Testis (tissue), 3 donors: ENCODE results near the gene SPATA2L. TPM values are rescaled to one million over a fixed set of nuclear protein-coding genes. Genes with fewer than 3 reads are reported as not detected.

Source experiments
- DNase-seq: peaks from one replicate; pipeline ENCODE4 v3.0.0-alpha.2; 2019
- H3K27ac ChIP-seq, 2 donors: fragments of 200-600 bp; sonication (generic); one replicate each; pipeline ENCODE4 v1.5.1; 2019
- H3K27me3 ChIP-seq: fragments of 200-600 bp; sonication (generic); one replicate; pipeline ENCODE4 v1.5.1; 2019
- H3K36me3 ChIP-seq: fragments of 200-600 bp; sonication (generic); one replicate; pipeline ENCODE4 v1.5.1; 2017; ENCODE audit warnings: low read depth; ENCODE audit errors: missing control alignments
- H3K4me1 ChIP-seq: fragments of 200-600 bp; sonication (generic); one replicate; pipeline ENCODE4 v1.5.1; 2019
- H3K4me3 ChIP-seq, 2 donors: fragments of 200-600 bp; sonication (generic); one replicate each; pipeline ENCODE4 v1.5.1; 2017 to 2019
- H3K9me3 ChIP-seq: fragments of 200-600 bp; sonication (generic); one replicate; pipeline ENCODE4 v1.5.1; 2017
- CTCF ChIP-seq, 3 experiments: fragments of 450-650 bp in 2 of 3; fragments of 200-600 bp in 1 of 3; sonication (generic) in 1 of 3; IDR thresholded peaks; one replicate each; pipeline ENCODE4 v1.5.1; 2016 to 2019; ENCODE audit warnings: antibody characterized with exemption in 3 of 3, mild to moderate bottlenecking in 2 of 3, moderate library complexity in 1 of 3
- POLR2A ChIP-seq: fragments of 450-650 bp; IDR thresholded peaks from one replicate; pipeline ENCODE4 v1.6.1; 2017; ENCODE audit warnings: antibody characterized with exemption, mild to moderate bottlenecking, moderate library complexity
- WGBS, 2 donors: methylation state at CpG; one replicate each; pipeline ENCODE4 v1.1.5; 2018; 5-methylcytosine and 5-hydroxymethylcytosine counted together
- intact Hi-C: fragments of 100-400 bp; cut with DNase I; formaldehyde crosslinking; loops from one replicate; pipeline ENCODE4 v1.15.1; 2023; ENCODE audit warnings: low total_unique reads
- polyA plus RNA-seq: library from polyadenylated mRNA; stranded (reverse); fragments of 350-450 nt; fragmentation: Illumina TruSeq; extraction: RNeasy Lipid Tissue Mini Kit (QIAGEN cat#74804); gene quantifications from one replicate; pipeline ENCODE4 v1.2.3, GENCODE V29; 2014; ENCODE audit warnings: low read depth, low replicate concordance; ENCODE audit not compliant: insufficient read depth
- total RNA-seq, 2 donors: library from RNA; depleted of rRNA; stranded (reverse); fragments of >200 nt; gene quantifications; one replicate each; pipeline ENCODE4 v1.2.3, GENCODE V29; 2016

SPATA2L gene
- total and polyA plus RNA-seq, 3 donors from 2014 or later, result 4.9 to 14.4 (median 13.9) TPM

GRCh38 chr16:89720551-89720812, 19.0 kb upstream of the SPATA2L start:
- DNase-seq, result peak; percentile 57
- no peak for TF ChIP-seq CTCF (IDR thresholded peaks at IDR 0.05)
- TF ChIP-seq POLR2A, result no peak
- H3K9me3 ChIP-seq, result no peaks in the 10 kb centered on the region
- peak overlapping the region; percentile 95 to 97 for H3K27ac ChIP-seq
- no peaks in the 10 kb centered on the region for H3K27me3 ChIP-seq
- no peaks in the 10 kb centered on the region for H3K36me3 ChIP-seq
- WGBS, 2 donors, result 0% methylated on average over 10 to 19 of the region's 29 CpGs
- peak overlapping the region; percentile 90 to 93 for H3K4me3 ChIP-seq
- intact Hi-C loops, result no loop called here
- H3K4me1 ChIP-seq, result peaks cover 25% of the 10 kb centered on the region

- 86 to 87% methylated on average over 24 of the region's 24 CpGs for WGBS, 2 donors
- no peaks in the 10 kb centered on the region for H3K27me3 ChIP-seq
- no peak for DNase-seq
- H3K4me1 ChIP-seq, result peaks cover 13% of the 10 kb centered on the region
- H3K4me3 ChIP-seq, result no peak overlapping the region
- H3K9me3 ChIP-seq, result no peaks in the 10 kb centered on the region
- no peak overlapping the region for H3K27ac ChIP-seq
- no peaks in the 10 kb centered on the region for H3K36me3 ChIP-seq
- intact Hi-C loops, result no loop called here
- TF ChIP-seq POLR2A, result no peak
- no peak for TF ChIP-seq CTCF (IDR thresholded peaks at IDR 0.05)
These were observed 16.4 kb upstream of the SPATA2L start for GRCh38 chr16:89717688-89718505.

- DNase-seq, result no peak
- intact Hi-C loops, result no loop called here
- TF ChIP-seq CTCF (IDR thresholded peaks at IDR 0.05) (no peak), POLR2A (no peak)
These were observed 15.6 kb upstream of the SPATA2L start for GRCh38 chr16:89716916-89717687.

GRCh38 chr16:89716493-89716892, 15.0 kb upstream of the SPATA2L start:
- Histone ChIP-seq H3K27ac (no peak overlapping the region), H3K9me3 (no peaks in the 10 kb centered on the region), H3K4me1 (peaks cover 5% of the 10 kb centered on the region), H3K36me3 (no peaks in the 10 kb centered on the region), H3K27me3 (no peaks in the 10 kb centered on the region), H3K4me3 (no peak overlapping the region)
- 92 to 93% methylated on average over 13 to 15 of the region's 15 CpGs for WGBS, 2 donors
- DNase-seq, result no peak
- intact Hi-C loops, result no loop called here
- TF ChIP-seq POLR2A, result no peak
- TF ChIP-seq CTCF (IDR thresholded peaks at IDR 0.05), result no peak

More at GRCh38 chr16:89716916-89717687, 15.6 kb upstream of the SPATA2L start:
- H3K9me3 ChIP-seq, result no peaks in the 10 kb centered on the region
- H3K4me3 ChIP-seq, result no peak overlapping the region
- peaks cover 5% of the 10 kb centered on the region for H3K4me1 ChIP-seq
- 91 to 93% methylated on average over 20 to 28 of the region's 29 CpGs for WGBS, 2 donors
- H3K36me3 ChIP-seq, result no peaks in the 10 kb centered on the region
- H3K27ac ChIP-seq, result no peak overlapping the region
- no peaks in the 10 kb centered on the region for H3K27me3 ChIP-seq
